ENCODE results near the gene DTNBP1.

The DTNBP1 gene

DNA sequence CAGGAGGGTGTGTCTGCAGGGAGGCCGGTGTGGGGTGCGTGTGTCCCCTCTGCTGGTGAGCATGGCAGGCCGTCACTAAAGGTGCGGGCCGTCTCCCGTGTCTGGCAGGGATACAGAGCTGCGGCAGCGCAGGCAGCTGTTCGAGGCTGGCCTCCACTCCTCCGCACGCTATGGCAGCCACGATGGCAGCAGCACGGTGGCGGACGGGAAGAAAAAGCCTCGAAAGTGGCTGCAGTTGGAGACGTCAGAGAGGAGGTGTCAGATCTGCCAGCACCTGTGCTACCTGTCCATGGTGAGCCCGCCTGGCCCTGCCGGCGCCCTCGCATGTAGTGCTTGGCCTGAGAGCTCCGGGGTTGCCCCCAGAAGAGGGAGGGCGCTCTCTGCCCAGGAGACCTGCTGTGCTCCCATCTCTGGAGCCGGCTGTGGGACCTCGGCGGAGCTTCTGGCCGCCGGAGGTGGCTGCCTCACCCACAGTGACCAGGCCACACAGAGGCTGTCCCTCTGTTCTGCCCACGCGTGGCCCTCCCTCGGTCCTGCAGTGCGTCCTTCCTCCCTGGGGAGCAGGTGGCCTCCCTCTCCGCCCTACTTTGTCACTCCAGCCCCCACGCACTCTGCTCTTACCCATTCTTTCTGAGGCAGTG is 149.6 kb downstream of the DTNBP1 start:
- DNase-seq = no peak

- DNase-seq = no peak
These were observed 150.1 kb downstream of the DTNBP1 start for GRCh38 chr6:15512721-15513120.

GRCh38 chr6:15512126-15512525 is 150.7 kb downstream of the DTNBP1 start:
- DNase-seq = no peak

- no peak for DNase-seq
These were observed 151.3 kb downstream of the DTNBP1 start for GRCh38 chr6:15511248-15512125.

DNA sequence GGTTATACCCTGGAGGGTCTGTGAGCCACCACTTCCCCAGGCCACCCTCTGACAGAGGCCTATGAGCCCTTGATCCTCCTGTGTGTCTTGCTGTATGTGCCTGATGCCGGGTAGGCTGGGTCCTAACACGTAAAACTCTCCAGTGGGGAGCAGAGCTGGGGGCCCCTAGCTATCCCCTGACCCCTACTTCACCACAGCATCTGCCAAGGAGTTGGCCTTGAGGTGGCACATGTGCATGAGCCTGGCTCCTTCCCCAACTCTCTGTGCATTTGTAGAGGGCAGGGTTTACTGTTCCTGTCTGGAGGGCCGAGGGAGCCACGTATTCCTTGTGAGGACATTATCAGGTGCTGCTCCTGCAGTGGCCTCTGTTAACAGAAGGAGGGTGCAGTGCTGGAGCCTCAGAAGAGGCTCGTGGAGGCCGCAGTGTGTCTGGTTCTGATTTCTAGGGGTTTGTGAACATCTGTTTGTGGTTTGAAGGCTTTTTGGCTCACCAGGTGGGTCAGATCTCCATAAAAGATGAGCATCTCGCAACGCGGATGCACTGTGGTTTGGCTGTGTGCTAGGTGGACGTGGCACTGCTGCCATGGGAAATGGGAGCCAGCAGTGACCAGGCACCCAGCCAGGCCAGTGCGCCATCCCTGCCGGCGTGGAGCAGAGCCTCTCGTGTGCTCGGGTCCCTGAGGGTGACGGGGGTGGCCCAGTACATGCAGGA is 152.1 kb downstream of the DTNBP1 start:
- DNase-seq = no peak

DNA sequence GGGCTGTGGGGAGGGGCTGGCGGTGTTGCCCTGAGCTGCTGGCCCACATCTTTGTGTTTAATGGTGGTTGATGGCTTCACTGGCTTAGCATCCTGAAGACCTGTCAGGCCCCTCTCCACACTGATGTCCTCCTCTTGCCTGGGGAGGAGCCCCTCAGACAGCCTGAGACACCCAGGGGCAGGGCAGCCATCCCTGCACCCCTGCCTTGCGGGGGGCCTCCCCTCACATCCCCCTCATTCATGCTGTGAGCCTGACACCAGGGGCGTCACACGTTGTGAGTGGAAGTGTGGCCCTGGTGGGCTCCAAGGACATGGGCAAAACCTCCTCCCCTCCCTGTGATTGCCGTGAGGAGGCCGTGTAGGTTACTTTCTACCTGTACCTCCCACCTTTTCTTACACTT is 152.7 kb downstream of the DTNBP1 start:
- DNase-seq = no peak

GRCh38 chr6:15509335-15509933 is 153.4 kb downstream of the DTNBP1 start:
- DNase-seq = no peak

DNA sequence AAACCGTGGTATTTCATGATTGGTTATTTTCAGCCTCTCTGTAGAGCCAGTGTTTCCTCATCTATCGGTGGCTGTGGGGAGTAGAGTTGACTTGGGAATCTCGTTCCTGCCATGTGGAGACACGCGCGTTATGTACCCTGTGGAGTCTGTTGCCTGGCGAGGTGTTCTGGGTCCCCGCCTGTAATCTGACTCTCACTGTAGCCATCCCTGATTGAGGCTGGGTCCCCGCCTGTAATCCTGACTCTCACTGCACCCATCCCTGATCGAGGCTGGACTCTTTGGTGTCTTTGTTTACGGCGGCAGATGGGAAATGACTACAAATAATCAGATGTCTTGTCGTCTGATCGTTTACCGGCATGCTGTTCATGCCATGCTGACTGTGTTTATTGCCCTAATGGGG is 153.9 kb downstream of the DTNBP1 start:
- DNase-seq = no peak

GRCh38 chr6:15508441-15508871 is 154.4 kb downstream of the DTNBP1 start:
- no peak for DNase-seq

DNA sequence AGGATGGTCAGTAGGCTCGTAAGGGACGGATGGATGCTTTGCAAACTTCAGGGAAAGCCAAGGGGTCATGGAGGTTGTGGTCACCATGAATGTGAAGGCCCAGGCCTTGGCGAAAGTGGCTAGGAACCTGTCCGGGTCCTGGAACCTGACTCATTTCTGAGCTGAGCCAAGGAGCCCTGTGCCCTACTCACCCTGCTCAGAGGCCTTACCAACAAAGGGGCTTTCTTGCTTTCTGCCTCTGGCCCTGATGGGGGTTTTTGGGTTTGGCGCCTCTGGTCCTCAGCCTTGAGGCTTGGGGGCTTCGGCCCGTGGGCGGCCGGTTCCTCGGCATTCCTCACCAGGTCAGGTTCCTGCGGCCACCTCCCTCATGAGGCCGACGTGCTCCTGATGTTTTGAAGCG is 155.1 kb downstream of the DTNBP1 start:
- DNase-seq = no peak

- DNase-seq = no peak
These were observed 155.6 kb downstream of the DTNBP1 start for GRCh38 chr6:15507221-15507620.

GRCh38 chr6:15506066-15506465 is 156.8 kb downstream of the DTNBP1 start:
- DNase-seq = no peak

GRCh38 chr6:15505463-15505918 is 157.3 kb downstream of the DTNBP1 start:
- no peak for DNase-seq

DNA sequence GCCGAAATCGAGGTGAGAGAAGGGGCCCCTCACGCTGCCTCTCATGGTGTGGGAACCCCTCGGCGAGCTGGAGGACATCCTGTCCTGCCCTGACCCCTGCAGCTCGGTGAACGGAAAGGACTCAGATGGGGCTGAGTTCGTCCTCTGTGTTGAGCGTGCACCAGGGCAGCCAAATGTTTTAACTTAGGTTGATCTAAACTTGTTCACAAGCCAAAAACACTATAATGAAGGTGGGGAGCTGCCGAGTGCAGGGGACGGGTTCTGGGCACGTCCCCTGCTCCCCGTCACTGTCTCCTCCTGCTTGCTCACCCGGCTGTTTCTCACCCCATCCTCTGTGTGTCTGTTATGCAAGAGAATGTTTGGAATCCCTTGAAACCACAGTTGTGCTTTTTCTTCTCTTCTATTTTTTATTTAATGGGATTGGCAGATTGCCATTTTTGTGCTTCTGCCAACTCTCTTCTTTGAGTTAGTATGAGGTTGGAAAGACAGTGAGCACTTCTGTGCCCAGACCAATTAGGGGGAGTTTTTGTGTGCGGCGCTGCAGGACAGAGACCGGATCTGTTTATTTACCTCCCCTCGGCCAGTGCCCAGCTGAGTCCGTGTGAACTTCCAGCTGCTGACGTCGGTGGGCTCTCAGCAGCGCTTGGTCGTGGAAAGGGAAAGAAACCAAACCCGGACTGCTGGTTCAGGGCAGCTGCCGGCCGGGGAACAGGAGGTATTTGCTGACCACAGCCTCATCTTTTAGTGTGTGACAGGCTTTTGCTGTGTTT is 158.1 kb downstream of the DTNBP1 start:
- DNase-seq = no peak

GRCh38 chr6:15504040-15504495 is 158.8 kb downstream of the DTNBP1 start:
- no peak for DNase-seq

- DNase-seq = no peak
These were observed 159.5 kb downstream of the DTNBP1 start for GRCh38 chr6:15503346-15503680.

DNA sequence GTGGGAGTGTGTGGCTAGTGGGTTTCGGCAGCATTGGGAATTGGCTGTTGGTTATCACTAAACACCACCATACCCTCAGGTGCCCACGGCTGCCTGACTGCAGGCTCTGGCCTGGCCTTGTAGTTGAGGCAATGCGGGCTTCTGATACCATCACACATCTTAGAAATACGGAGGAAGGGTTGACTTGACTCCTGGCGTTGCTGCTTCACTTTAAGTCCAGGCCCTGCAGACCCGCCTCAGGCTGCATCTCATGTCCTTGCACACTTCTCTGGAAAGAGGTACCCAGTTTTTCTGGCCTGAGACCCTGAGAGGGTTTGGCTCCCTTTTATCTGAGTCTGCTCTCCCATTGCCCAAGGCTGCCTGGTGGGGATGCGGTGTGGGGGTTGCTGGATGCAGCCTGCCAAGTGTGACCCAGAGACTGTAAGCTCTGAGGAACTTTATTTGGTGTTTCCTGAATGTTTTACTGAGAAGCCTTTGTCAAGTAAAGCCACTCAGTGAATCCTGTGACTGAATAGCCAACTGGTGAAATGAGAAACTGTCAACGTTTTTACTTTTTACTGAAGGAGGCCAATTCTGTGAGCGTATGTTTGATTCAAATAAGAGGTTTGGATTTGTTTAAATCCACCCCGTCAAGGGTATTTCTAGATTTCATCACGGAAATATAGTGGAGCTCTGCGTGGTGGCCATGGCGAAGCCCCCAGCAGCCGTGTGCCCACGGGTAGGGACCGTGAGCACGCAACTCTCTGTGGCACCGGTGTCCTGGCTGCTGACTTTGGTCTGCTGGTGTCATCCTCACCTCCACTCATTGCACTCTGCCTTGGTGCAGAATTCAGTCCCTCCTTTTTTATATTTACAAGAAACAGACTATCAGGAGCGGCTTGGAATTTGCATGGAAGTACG is 160.1 kb downstream of the DTNBP1 start:
- no peak for DNase-seq

DNA sequence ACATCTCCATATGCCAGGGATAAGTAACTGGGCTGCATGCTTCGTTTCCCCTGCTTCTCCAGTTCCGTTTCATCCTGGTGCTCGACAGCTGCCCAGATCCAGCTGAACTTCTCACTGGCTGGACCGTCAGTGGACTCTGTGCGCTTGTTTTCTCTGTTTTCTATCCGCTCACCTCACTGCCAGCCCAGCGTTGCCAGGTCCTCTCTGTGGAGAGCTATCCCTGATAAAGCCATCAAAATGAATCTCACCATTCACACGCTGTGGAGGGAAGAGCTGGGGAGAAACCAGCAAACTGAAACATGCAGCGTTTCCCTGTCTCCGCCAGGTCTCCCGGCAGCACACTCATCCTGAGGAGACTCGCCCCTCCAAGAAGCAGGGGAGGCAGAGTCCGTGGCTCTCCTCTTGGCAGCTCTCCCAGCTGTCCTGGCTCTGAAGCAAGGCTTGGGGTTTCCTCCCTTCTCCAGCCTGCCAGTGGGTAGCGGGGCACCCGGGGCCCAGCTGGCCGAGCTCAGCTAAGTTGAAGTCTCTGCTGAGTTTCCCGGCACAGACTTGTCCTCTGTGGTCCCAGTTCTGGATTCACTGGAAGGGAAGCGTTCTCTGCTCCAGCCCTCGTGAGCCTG is 160.9 kb downstream of the DTNBP1 start:
- DNase-seq = no peak

DNA sequence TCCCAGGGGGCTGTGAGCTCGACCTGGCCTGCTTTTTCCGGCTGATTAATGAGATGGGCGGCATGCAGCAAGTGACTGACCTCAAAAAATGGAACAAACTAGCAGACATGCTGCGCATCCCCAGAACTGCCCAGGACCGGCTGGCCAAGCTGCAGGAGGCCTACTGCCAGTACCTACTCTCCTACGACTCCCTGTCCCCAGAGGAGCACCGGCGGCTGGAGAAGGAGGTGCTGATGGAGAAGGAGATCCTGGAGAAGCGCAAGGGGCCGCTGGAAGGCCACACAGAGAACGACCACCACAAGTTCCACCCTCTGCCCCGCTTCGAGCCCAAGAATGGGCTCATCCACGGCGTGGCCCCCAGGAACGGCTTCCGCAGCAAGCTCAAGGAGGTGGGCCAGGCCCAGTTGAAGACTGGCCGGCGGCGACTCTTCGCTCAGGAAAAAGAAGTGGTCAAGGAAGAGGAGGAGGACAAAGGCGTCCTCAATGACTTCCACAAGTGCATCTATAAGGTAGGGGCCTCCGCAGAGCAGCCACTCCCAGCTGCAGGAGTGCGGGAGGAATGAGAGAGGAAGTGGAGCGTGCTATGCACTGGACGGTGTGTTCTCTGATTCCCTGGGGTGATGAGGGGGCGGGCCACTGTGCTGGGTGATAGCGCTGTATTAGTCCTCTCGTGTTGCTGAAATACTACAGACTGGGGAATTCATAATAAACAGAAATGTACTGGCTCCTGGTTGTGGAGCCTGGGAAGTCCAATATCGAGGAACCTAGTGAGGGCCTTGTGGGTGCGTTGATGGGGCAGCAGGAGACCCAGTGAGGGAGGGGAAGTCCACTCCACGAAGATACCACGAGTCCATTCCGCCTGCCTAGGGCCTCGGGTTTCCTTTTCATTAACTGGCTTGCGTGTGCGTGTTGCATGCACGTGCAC is 161.7 kb downstream of the DTNBP1 start:
- no peak for DNase-seq

All from stimulated activated CD4-positive, alpha-beta T cell treated with anti-CD3 and anti-CD28 coated beads, Interleukin-4, amount 100 ng/mL, for 24 hours (primary cell).